GM21786 (cell line): ENCODE measurements around the gene KSR2.
A peak's percentile ranks its signal among the peaks of the same experiment; 100 is the strongest.
"Not testable (repeated sequence)": the region's sequence is repeated elsewhere in the genome, so short reads cannot be mapped to it uniquely, and the experiment has no call there.

Source experiments
- ATAC-seq: cut with Tn5 transposase; IDR thresholded peaks from one replicate; pipeline ENCODE4 v1.9.1; 2021; ENCODE audit not compliant: unreplicated experiment

The KSR2 gene

DNA sequence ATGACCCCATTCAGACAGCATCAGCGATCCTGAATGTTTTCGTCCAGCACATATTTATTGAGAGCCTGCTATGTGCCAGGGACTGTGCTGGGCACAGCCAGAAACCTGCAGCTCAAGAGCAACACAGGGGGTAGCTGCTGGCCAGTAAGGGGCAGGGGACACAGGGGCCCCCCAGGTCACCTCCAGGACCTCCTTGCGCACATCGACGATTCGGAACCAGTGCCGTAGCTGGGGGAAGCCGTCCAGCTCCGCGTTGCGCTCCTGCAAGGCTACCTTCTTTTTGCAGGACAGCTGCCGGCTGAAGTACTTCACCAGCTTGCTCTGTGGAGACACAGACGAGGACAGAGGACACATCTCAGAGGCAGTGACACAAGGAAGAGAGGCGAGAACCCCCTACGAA lies 108.7 kb downstream of the KSR2 start:
- no peak for ATAC-seq

DNA sequence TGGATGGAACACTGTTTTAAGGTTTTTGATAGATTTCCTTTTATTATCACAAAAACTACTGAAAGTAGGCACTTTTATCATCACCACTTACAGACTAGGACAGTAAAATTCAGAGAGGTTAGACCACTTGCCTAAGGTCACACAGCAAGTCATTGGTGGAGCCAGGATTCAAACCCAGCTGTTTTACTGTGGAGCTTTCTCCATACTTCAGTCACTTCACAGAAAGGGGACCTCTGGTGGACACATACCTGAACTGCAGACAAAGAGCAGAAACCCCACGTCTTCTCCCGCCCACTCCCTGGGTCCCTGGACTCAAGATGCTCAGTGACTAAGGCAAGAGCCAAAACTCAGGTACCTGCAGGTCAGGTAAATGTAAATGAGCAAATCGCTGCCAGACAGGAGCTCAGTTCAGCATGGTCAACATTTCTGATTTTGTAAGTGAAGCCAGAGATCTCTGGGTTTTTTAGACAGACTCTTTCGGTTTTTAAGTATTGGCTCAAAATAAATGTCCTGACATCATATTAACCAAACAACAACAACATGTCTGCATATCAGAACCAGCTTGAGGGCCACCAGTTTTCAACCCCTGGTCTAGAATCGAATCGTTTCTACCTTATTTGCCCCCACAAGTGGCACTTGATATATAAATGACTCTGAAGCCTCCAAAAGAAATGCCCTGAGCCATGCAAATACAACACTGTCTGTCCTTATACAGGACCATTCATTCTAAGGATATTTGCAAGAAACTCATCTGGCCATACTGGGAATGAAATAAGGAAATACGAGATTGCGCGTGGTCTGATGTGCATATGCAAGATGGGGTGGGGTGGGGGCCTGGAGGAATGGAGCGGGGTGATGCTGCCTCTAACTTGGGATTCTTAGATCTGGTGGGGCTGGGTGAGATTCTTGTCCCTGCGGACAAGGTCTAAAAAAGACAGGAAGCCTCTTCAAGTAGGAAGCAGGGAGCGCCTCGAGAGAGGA lies 110.9 kb downstream of the KSR2 start:
- ATAC-seq = no peak

DNA sequence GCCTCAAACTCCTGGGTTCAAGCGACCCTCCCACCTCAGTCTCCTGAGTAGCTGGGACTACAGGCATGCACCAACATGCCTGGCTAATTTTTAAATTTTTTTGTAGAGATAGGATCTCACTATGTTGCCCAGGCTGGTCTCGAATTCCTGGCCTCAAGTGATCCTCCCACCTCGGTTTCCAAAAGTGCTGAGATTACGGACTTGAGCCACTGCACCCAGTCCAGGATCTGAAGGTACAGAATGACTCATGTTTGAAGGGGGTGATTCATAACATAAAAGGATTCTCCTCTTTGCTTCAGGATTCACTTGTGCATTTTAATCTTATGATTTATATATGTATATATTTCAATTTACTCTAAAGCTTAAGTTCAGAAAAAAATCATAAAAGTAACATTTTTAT lies 111.7 kb downstream of the KSR2 start:
- ATAC-seq = not testable (repeated sequence)

DNA sequence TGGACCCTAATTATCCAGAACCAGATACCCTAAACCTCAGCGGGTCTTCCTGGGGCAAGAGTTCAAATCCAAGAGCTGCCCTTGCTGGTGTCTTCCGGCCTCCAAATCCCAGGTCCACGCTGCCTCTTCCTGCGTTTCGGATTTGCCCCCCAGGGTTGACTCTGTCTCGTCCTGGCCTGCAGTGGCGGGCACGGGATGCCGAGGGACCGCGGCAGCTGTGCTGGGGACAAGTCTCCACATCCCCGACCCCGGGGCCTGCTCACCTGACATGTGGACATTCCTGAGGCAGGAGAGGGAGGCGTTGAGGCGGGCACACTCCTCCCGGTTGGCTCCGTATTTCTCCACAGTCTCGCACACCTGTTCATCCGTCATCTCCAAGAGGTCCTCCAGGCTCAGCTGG lies 113.6 kb downstream of the KSR2 start:
- no peak for ATAC-seq

DNA sequence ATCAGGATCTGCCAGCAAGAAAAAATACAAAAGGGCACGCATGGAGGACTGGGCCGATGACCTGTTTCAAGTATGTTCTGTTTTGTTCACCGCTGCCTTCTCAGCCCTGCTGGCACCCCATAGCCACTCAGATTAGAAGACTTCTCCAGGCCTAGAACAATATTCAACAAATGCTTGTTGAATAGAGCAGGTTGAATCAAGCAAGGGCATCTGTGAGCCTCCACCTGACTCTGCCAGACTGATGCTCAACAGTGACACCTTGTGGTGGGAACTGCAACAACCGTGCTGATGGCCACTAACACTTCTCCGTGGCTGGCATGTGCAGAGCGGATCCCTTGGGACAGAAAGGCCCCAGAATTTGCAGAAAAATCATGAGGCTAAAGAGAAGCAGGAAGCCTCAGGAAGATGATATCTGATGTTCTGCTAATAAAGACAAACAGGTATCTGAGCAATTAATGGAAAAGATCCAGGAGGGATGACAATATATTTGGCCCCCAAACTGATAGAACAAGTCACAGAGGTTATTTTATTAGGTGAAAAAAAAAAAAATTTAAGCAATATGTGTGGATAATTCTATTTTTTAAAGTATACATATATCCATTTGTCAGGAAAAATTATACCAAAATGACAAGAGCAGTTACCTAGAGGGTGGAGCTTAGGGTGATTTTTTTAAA lies 114.3 kb downstream of the KSR2 start:
- no peak for ATAC-seq

DNA sequence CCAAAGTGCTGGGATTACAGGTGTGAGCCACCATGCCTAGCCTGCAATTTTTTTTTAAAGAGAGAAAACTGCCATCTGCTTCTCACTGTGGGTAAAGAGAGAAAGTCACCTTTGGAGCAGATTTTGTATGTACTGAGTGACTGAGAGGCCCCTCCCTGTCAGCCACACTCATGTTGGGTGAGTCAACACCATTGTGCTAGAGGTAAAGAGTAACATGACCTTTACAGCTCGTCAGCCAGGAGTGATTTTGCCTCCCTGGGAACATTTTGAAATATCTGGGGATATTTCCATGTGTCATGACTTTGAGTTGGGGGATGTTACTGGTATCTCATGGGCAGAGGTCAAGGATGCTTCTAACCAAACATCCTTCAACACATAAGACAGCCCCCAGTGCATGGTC lies 115.2 kb downstream of the KSR2 start:
- ATAC-seq = no peak

DNA sequence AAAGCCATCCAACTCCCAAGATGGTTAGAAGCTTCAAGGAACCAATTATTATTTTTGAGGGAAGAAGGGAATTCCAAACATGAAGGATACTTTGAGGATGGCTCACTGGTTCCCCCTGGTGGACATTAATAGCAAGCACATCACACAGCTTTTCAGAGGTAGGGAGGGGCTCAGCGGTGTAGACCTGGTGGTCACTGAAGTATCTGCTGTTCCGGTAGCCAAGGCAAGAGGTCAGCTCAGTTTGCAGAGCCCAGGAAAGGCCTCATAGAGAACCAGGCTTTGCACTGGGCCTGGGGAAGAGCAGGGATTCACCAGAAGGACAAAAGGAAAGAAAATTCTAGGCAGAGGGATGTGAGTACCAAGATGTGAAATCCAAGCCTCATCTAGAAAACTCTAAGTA lies 118.7 kb downstream of the KSR2 start:
- no peak for ATAC-seq

DNA sequence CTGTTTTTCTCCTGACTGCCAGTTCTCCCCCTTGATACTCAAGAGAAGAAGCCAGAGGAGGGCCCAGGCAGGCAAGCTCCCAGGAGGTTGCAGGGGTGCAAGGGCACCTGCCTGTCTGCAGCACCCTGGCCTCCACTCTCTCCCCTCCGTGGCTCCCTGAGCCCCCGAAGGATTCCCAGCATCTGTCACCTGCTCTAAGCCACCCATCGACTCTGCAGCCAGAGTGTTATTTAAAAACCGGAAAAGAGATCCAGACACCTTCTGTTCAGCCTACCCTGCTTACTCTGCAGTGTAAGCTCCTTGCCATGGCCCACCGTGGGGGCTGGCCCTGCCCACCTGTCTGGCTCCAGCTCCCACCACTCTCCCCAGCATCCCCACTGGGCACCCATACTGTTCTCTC lies 121.4 kb downstream of the KSR2 start:
- ATAC-seq = no peak

DNA sequence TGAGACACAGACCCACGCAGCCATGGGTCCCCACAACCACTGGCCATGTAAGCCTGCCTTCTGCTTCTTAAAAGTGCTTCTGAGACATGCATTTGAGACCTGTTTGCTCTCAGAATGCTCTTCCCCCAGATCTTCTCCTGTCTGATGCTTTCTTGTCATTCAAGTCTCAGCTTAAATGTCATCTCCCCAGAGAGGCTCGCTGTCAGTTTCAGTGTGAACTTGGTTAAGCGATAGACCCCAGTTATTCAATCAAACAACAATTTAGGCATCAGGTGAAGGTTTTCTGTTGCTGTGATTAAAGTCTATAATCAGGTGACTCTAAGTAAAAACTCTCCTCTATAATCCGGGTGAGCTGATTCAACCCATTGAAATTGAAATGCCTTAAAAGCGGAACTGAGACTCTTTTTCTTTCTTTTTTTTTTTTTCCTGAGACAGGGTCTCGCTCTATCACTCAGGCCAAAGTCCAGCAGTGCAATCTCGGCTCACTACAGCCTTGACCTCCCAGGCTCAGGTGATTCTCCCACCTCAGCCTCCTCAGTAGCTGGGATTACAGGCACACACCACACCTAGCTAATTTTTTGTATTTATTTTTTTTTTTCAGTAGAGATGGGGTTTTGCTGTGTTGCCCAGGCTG lies 123.4 kb downstream of the KSR2 start:
- ATAC-seq = no peak

DNA sequence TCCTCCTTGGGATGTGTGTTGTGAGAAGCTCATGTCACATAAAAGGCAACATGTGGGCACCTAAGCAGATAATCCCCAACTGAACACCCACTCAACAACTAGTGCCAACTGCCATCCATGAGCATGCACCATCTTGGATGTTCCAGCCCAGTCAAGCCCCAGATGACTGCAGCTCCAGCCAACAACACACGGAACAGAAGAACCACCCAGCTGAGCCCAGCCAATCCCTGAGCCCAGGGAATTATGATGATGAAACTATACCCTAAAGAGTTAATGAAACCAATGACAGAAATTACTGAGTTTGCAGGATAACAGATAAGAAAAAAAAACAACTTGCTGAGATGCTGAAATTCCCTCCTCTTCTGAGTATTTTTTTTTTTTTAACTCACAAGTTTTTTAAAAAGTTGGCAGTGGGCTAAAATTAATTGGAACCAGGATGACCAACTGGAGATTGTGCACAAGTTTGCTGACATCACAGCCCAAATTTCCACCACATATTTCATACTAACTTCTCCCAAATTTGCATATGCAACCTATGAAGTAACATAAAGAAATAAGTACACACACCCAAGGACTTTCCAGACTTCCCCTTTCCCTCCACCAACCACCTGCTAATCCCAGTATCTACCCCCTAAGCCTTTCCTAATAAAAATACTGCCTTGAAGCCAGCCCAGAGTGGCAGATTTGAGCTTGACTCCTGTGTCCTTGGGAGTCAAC lies 124.5 kb downstream of the KSR2 start:
- no peak for ATAC-seq

DNA sequence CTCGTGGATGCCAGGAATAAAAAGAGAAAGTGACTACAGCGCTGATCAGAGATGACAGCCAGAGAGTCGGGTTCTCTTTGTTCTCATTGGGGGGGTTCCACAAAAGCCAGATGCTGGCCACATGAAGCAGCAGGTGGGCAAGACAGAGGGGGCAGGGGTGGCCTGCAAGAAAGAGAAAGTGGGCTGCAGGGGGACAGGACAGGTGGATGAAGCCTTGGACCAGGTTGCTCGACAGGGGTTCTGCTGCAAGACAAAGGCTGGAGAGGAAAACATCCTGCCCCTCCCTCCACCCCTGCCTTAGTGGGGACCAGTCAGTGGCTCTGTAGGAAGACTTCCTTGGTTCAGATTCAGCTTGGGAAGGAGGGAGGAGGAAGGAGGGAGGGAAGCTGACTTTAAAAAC lies 126.2 kb downstream of the KSR2 start:
- no peak for ATAC-seq

DNA sequence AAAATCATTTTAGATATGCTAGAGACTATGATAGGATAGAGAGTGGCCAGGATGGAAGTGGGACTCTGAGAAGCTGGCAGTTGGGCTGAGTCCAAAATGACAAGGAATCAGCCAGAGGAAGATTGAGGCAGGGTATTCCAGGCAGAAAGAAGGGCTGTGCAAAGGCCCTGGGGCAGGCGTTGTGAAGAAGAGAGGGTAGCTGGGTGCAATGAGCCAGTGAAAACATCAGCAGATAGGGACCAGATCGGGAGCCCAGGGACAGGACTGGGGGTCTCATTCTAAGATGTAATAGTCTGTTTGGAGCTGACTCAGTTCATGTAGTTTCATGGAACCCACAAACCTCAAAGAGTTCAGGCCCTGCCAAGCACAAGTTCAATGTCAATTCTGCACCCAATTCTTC lies 126.6 kb downstream of the KSR2 start:
- ATAC-seq = no peak

DNA sequence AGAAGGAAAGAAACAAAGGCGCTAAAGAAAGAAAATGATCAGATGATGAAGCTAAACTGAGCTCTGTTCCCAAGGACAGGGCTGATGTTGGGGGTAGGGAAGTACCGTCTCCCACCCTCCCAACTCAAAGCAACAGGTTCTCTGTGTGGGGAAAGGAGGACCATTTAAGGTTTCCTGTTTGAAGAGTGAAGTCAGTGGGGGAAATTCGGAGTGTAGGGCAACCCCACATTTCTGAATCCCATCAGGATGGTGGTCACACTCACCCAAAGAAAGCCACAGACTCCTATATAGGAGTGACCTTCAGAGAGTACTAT lies 131.1 kb downstream of the KSR2 start:
- no peak for ATAC-seq

DNA sequence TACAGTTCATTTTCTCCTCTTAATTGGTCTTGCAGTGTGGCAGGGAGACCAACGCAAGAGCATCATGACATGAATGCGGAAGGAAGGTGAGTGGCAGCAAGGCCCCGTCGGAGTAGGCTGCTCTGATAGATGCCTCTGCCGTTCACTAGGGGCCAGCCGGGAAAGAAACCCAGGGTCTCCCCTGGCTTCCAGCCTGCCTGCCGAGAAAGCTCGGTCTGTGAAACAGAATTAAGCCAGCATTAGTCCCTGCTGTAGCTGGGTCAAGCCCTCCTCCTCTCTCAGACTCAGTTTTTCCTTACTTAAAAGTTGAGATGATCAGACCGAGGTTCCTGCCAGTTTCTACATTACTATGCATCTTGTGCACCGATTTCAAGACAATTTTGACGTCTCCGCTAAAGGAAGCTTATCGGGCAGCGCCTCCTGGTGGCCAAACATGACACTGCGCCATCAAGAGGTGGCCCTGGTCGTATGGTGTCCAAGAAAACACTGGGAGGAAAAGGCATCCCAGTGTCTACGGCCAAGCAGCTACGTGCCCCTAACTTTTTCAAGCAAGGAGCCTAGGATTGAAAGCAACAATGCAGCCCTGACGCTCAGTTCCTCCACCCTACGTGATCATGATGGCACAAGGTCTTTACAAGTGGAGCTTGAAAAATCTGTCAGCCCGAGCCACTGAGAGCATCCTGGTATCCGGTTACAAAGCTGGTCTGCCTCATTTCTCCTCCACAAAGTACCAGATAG lies 131.6 kb downstream of the KSR2 start:
- ATAC-seq = peak; percentile 55

DNA sequence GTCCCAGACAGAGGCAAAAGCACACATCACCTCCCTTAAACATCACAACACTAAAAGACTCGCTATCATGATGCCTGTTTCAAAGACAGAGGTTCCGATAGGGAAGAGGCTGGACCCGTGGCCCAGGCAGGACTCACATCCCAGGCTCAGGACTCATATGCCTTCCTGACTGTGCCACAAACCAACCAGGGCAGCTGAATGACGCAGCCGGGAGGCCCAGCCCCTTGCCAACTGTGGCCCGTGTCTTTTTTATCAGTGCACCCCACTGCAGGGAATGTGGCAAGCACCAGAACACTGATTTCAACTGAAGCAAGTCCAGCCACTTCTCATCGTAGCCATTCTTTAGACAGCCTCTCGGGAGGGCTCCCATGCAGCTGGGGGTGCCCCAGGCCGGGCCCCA lies 132.3 kb downstream of the KSR2 start:
- ATAC-seq = no peak

DNA sequence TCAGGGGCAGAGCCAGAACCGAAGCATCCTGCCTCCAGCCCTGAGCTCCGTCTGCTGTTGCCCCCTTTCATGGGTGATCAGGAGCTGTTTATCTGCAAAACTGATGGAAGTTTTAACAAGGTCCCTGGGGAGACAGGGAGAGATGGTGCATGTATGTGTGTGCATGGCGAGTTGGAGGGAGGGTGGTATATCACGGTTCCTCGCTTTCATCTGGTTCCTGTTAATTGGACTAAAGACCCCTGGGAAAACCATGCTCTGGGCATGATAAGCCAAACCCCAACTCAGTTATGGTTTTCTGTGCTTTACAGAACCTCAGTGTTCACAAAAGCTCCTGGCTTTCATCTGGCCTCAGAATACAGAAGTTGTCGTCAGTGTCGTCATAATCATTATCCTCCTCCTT lies 133.6 kb downstream of the KSR2 start:
- no peak for ATAC-seq

DNA sequence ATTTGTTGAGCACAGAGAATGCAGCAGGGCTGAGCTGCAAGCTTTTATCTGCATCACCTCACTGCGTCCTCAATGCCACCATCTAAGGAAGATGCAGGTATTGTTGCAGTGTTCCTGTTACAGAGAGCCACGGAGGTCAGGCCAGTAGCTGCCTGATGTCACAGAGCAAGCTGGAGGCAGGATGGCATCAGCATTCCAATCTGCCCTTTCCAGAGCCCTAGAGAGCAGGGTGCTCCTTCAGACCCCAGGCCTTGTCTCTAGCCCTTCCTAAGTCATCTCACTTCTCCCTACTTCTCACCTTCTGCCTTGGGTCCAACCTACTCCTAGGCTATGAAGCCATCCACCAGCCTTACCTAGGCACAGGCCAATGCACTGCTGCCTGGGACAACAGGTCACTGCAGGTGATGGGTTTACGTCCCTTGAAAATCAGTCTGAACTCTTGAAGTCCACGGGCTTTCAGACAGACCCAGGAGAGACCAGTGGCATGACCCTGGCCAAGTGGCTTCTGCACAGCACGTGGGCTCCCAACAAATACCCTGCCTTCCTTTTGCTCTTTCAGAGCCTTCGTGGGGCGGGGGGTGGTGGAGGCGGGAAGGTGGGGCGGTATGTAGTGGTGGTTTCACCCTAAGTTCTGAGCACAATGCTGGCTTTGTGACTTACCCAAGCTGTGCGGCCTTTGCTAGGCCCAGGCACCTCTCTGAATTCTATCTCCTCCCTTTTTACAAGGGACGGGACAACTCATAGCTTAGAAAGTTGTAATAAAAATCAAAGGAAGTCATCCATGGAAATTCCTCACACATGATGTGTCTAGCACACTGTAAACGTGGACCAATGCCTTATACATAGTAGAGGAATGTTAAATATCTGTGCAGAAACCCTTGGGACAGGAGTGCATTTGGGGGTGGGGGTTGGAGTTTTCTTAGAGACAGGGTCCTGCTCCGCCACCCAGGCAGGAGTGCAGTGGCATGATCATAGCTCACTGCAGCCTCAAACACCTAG lies 136.0 kb downstream of the KSR2 start:
- no peak for ATAC-seq

DNA sequence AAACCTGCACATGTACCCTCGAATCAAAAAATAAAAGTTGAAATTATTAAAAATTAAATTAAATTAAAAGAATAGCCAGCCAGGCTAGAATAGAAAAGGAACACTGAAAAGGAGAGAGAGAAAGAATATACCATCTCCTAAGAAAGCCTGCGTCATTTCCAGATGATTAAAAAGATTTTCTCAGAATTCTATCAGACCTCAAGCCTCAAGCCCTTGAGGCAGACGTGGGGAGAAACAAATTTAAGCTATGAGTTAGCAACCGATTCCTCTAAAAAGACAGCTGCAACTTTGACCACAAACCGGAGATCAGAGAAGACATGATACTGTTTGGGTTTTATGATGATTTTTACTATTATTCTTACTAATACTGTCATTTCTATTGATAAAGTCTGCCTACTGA lies 138.3 kb downstream of the KSR2 start:
- no peak for ATAC-seq

DNA sequence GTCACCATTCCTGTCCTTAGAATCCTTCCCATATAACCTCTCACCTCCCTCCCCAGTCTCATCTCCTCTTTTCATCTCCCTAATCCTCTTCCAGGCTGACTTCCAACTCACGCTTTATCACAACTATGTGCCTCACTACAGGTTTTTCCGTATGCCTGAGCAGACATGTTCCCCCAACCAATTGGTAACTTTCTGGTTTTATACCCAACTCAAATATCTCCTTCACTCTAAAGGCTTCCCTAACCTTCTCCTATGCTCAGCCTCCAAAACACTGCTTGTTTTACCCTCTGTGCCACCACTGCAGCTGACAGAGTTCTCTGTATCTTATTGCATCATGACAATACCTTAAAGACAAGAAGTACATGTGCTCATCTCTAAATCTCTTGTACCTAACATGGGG lies 139.7 kb downstream of the KSR2 start:
- no peak for ATAC-seq

DNA sequence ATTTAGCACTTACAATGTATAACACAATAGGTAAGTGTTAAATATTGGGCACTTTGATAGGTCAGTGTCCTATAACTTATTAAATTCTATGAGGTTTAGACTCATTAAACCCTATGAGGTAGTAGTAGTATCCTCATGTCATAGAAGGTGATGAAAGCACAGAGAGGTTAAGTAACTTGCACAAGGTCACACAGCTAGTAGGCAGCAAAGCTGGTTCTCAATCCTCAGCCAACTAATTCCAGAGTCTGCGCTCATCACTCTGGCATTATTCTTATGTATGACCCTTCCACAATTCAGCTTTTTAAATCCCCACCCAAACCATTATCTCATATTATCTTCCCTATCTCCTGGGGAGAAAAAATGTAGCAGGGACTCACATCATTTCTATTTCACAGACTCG lies 141.1 kb downstream of the KSR2 start:
- ATAC-seq = no peak
